ENCODE measurements around the gene POU6F2. TPM values are rescaled to one million over a fixed set of nuclear protein-coding genes. Genes with fewer than 3 reads are reported as not detected.
"Not testable (repeated sequence)": the region's sequence is repeated elsewhere in the genome, so short reads cannot be mapped to it uniquely, and the experiment has no call there.

Gene POU6F2
- total RNA-seq, 2 experiments from 2014 or later = 0.12 TPM; not detected in 1

GRCh38 chr7:39304668-39305405 is 327.1 kb downstream of the POU6F2 start:
- Mint-ChIP-seq H3K4me3 (no peak overlapping the region), H3K36me3 (ENCODE audit: low read depth) (no peaks in the 10 kb centered on the region), H3K9me3 (no peaks in the 10 kb centered on the region), H3K4me1 (no peaks in the 10 kb centered on the region), H3K27ac (no peak overlapping the region), H3K27me3 (peaks cover 8% of the 10 kb centered on the region)
- DNase-seq = no peak
- ChIA-PET CTCF (no interaction called here), POLR2A (no interaction called here)

GRCh38 chr7:39306016-39306570 is 328.4 kb downstream of the POU6F2 start:
- no peak overlapping the region for H3K27ac Mint-ChIP-seq
- POLR2A ChIA-PET = no interaction called here

GRCh38 chr7:39310699-39311098 is 333.0 kb downstream of the POU6F2 start:
- Mint-ChIP-seq H3K9me3 (no peaks in the 10 kb centered on the region), H3K27ac (no peak overlapping the region)
- CTCF ChIA-PET = no interaction called here

More at GRCh38 chr7:39306016-39306570, 328.4 kb downstream of the POU6F2 start:
- Mint-ChIP-seq H3K4me1 (no peaks in the 10 kb centered on the region), H3K27me3 (peaks cover 6% of the 10 kb centered on the region), H3K4me3 (no peak overlapping the region), H3K36me3 (ENCODE audit: low read depth) (no peaks in the 10 kb centered on the region), H3K9me3 (no peaks in the 10 kb centered on the region)
- DNase-seq = no peak
- CTCF ChIA-PET = interaction anchor here (0.6 to 1.1 kb wide), 2 partner anchors 11 to 191 kb away, joined by 3 read pairs; no protein-coding TSS in a partner anchor

DNA sequence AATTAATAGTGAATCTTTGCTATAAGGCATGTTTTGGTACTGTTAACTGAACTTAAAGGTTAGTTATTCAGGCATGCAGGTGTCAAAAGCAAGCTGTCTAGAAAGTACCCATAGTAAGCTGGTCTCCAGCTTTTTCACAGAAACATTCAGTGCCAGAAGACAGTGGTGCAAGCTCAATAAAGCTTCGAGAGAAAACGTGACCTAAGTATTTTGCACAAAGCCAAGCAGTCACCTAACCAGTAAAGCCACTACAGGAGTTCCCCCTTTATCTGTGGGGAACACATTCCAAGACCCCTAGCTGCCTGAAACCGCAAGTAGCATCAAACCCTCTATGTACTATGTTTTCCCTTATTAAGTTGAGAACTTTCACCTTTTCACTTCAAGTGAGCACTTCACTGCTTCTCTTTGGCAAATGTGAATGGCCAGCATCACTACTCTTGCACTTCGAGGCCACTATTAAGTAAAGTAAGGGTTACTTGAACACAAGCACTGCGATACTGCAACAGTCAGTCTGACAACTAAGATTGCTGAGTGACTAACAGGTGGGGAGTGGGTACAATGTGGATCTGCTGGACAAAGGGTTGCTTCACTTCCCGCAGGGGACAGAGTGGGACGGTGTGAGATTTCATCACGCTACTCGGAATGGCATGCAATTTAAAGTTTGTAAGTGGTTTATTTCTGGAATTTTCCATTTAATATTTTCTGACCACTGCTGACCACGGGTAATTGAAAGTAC is 334.7 kb downstream of the POU6F2 start:
- Mint-ChIP-seq H3K4me3 (no peak overlapping the region), H3K9me3 (no peaks in the 10 kb centered on the region), H3K27me3 (no peaks in the 10 kb centered on the region), H3K36me3 (ENCODE audit: low read depth) (no peaks in the 10 kb centered on the region), H3K27ac (no peak overlapping the region), H3K4me1 (no peaks in the 10 kb centered on the region)
- no peak for DNase-seq
- CTCF ChIA-PET = no interaction called here
- POLR2A ChIA-PET = no interaction called here

More at GRCh38 chr7:39310699-39311098, 333.0 kb downstream of the POU6F2 start:
- no peaks in the 10 kb centered on the region for H3K4me1 Mint-ChIP-seq
- POLR2A ChIA-PET = no interaction called here
- peaks cover 6% of the 10 kb centered on the region for H3K27me3 Mint-ChIP-seq
- H3K4me3 Mint-ChIP-seq = no peak overlapping the region
- no peak for DNase-seq
- H3K36me3 Mint-ChIP-seq (ENCODE audit: low read depth) = no peaks in the 10 kb centered on the region

DNA sequence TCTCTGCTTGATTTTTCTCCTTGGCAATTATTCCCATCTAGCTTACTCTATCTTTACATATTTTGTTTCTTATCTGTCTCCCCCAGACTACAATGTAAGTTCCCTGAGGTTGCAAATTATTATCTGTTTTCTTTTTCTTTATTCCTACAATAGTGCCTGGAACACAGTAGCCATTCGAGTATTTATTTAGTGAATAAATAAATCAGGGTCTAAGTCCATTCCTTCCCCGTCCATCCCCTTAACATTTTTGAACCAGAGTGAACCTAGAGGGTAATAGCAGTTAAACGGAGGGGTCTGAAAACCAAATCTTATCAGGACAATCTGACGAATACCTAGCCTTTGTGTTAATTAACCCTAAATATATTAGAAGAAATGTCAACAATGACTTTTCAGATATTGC is 335.7 kb downstream of the POU6F2 start:
- Mint-ChIP-seq H3K27me3 (no peaks in the 10 kb centered on the region), H3K4me3 (no peak overlapping the region), H3K9me3 (no peaks in the 10 kb centered on the region), H3K27ac (no peak overlapping the region), H3K36me3 (ENCODE audit: low read depth) (no peaks in the 10 kb centered on the region), H3K4me1 (no peaks in the 10 kb centered on the region)
- CTCF ChIA-PET = no interaction called here
- no peak for DNase-seq
- POLR2A ChIA-PET = no interaction called here

DNA sequence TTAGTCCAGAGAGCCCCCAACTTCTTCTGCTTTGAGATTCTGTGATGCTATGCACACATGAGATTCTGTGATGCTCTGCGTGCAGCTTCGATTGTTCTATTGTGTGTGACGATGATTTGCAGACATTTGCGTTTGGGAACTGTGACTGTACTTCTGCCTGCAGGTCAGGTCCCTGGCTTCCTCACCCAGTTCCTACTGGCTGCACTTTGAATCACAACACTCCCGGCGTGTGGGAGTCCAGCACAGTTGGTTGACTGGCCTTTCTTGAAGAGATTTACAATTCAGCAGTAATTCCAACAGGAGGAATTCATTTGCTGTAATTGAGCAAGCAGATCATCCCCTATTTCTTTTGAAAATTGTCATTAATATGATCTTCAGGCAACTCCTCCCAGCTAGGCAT is 336.3 kb downstream of the POU6F2 start:
- H3K9me3 Mint-ChIP-seq = no peaks in the 10 kb centered on the region
- ChIA-PET POLR2A (no interaction called here), CTCF (no interaction called here)
- H3K27me3 Mint-ChIP-seq = no peaks in the 10 kb centered on the region
- no peak for DNase-seq
- H3K36me3 Mint-ChIP-seq (ENCODE audit: low read depth) = no peaks in the 10 kb centered on the region
- H3K4me3 Mint-ChIP-seq = no peak overlapping the region
- H3K27ac Mint-ChIP-seq = no peak overlapping the region
- no peaks in the 10 kb centered on the region for H3K4me1 Mint-ChIP-seq

DNA sequence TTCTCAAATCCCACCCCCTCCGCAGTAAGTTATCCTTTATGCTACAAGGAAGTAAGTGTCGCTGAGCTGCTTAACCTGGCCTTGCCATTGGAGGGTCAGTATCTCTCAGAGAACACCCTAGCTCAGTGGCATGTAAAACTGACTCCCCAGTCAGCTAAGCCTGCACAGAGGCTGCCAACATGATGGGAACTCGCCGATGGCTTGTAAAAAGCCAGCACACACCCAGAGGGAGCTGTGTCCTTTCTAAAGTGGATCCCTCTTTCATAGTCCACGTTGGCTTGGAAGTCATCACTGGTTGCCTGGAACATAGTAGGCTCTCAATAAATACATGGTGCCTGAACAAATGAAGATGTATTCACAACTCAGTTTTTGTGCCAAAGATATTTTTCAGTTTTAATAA is 339.4 kb downstream of the POU6F2 start:
- no peaks in the 10 kb centered on the region for H3K9me3 Mint-ChIP-seq
- ChIA-PET CTCF (interaction anchor here (1.0 kb wide), 1 partner anchor 11 kb away, joined by 3 read pairs; no protein-coding TSS in a partner anchor), POLR2A (no interaction called here)
- no peaks in the 10 kb centered on the region for H3K36me3 Mint-ChIP-seq (ENCODE audit: low read depth)
- no peak overlapping the region for H3K4me3 Mint-ChIP-seq
- peaks cover 5% of the 10 kb centered on the region for H3K27me3 Mint-ChIP-seq
- no peak overlapping the region for H3K27ac Mint-ChIP-seq
- no peaks in the 10 kb centered on the region for H3K4me1 Mint-ChIP-seq
- DNase-seq = no peak

DNA sequence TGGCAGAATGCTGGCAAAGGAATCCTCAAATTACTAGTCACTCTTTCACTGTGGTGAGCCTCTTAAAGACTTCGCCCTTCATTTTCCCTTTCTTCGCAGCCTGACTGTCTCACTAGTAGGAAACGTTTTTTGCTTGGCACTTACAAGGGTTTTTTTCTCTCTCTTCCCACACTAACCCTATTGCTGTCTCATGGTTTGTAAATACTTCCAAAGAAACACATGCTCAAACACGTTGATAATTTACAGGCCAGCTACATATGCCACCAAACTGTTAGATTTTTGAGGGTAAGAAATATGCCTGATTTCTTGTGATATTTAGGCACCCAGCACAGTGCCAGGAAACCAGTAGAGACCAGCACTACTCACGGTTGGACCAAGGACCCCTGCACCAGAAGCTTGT is 340.2 kb downstream of the POU6F2 start:
- CTCF ChIA-PET = interaction anchor here (1.0 kb wide), 1 partner anchor 12 kb away, joined by 3 read pairs; no protein-coding TSS in a partner anchor
- Mint-ChIP-seq H3K4me1 (no peaks in the 10 kb centered on the region), H3K36me3 (ENCODE audit: low read depth) (no peaks in the 10 kb centered on the region), H3K27me3 (peaks cover 5% of the 10 kb centered on the region), H3K9me3 (no peaks in the 10 kb centered on the region), H3K27ac (no peak overlapping the region), H3K4me3 (no peak overlapping the region)
- no peak for DNase-seq
- POLR2A ChIA-PET = no interaction called here

- CTCF ChIA-PET = interaction anchor here (0.6 kb wide), 1 partner anchor 147 kb away, joined by 3 read pairs; no protein-coding TSS in a partner anchor
- H3K27ac Mint-ChIP-seq = no peak overlapping the region
- H3K36me3 Mint-ChIP-seq (ENCODE audit: low read depth) = no peaks in the 10 kb centered on the region
- POLR2A ChIA-PET = no interaction called here
- H3K9me3 Mint-ChIP-seq = no peaks in the 10 kb centered on the region
- no peak overlapping the region for H3K4me3 Mint-ChIP-seq
- DNase-seq = no peak
- no peaks in the 10 kb centered on the region for H3K4me1 Mint-ChIP-seq
- H3K27me3 Mint-ChIP-seq = peaks cover 10% of the 10 kb centered on the region
Observed at GRCh38 chr7:39321245-39321644, 343.5 kb downstream of the POU6F2 start.

DNA sequence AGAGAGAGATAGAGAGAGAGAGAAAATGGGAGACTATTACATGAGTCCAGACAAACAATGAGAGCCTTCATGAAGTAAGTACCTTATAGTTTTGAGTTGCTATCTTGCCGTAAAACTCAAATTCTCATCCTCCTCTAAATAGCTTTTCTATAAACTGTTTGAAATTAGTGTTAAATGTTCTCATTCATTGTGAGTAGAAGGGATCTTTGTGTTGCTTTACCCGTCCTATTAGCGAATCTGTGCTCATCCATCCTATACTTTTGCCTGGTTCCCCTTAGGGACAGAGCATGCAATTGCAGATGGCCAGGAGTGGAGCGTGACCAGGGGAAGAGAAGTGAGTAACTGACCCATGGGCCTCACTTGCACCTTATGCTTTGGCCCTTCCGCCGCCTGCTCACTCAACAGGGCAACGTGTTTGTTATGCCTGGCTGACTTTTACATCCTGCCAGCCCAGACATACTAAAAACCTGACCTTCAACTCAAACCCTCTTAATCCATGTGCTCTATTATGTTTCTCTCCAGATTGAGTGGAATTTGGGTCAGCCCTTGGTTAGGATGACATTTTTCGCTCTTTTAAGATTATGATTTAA is 344.3 kb downstream of the POU6F2 start:
- Mint-ChIP-seq H3K36me3 (ENCODE audit: low read depth) (no peaks in the 10 kb centered on the region), H3K4me3 (no peak overlapping the region), H3K9me3 (no peaks in the 10 kb centered on the region), H3K27ac (no peak overlapping the region), H3K4me1 (no peaks in the 10 kb centered on the region), H3K27me3 (peaks cover 12% of the 10 kb centered on the region)
- DNase-seq = no peak
- CTCF ChIA-PET = no interaction called here
- POLR2A ChIA-PET = no interaction called here

DNA sequence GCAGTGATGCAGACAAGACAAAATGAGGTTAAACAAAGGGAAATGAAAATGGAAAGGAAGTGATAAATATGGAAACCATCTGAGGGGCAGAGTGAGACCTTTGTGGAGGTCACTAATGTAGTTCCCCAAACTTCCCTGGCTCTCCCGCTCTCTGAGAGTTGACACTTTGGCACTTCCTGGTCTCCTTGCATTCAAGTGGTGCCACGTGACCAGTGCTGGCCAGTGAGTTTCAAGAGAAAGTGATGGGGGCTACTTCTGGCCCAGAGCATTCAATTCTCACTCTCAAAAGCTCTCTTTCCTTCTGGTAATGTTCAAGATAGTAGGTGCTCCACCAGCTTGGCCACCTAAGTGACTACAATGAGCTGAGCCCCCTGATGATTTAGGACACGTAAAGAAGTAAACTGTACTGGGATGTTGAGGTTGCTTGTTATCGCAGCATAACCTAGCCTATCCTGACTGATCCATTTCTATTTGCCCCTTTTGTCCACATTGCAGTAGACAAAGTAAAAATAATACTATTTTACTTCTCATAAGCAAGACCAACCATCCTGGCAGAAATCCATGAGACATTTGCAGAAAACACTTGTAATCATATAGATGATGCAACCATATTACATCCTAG is 346.5 kb downstream of the POU6F2 start:
- Mint-ChIP-seq H3K27me3 (peaks cover 14% of the 10 kb centered on the region), H3K9me3 (no peaks in the 10 kb centered on the region), H3K36me3 (ENCODE audit: low read depth) (no peaks in the 10 kb centered on the region), H3K27ac (no peak overlapping the region), H3K4me3 (no peak overlapping the region), H3K4me1 (no peaks in the 10 kb centered on the region)
- ChIA-PET CTCF (no interaction called here), POLR2A (no interaction called here)
- no peak for DNase-seq

- DNase-seq; H3K9me3 Mint-ChIP-seq; H3K27ac Mint-ChIP-seq; CTCF ChIA-PET; H3K4me3 Mint-ChIP-seq; H3K4me1 Mint-ChIP-seq; H3K36me3 Mint-ChIP-seq (ENCODE audit: low read depth); POLR2A ChIA-PET: not testable (repeated sequence)
- peaks cover 15% of the 10 kb centered on the region for H3K27me3 Mint-ChIP-seq
Observed at GRCh38 chr7:39331607-39332006, 353.9 kb downstream of the POU6F2 start.

- no peaks in the 10 kb centered on the region for H3K9me3 Mint-ChIP-seq
- ChIA-PET POLR2A (no interaction called here), CTCF (no interaction called here)
- no peak for DNase-seq
- no peaks in the 10 kb centered on the region for H3K36me3 Mint-ChIP-seq (ENCODE audit: low read depth)
- H3K27me3 Mint-ChIP-seq = peaks cover 15% of the 10 kb centered on the region
- H3K4me1 Mint-ChIP-seq = no peaks in the 10 kb centered on the region
- H3K4me3 Mint-ChIP-seq = no peak overlapping the region
- H3K27ac Mint-ChIP-seq = no peak overlapping the region
Observed at GRCh38 chr7:39332142-39332541, 354.4 kb downstream of the POU6F2 start.
